HG03045 (cell line): ENCODE results near the gene SNX21.
A peak's percentile ranks its signal among the peaks of the same experiment; 100 is the strongest.

Source experiments
- ATAC-seq: cut with Tn5 transposase; IDR thresholded peaks from one replicate; pipeline ENCODE4 v1.9.1; 2021; ENCODE audit warnings: mild to moderate bottlenecking, moderate library complexity; ENCODE audit not compliant: unreplicated experiment

Gene SNX21

DNA sequence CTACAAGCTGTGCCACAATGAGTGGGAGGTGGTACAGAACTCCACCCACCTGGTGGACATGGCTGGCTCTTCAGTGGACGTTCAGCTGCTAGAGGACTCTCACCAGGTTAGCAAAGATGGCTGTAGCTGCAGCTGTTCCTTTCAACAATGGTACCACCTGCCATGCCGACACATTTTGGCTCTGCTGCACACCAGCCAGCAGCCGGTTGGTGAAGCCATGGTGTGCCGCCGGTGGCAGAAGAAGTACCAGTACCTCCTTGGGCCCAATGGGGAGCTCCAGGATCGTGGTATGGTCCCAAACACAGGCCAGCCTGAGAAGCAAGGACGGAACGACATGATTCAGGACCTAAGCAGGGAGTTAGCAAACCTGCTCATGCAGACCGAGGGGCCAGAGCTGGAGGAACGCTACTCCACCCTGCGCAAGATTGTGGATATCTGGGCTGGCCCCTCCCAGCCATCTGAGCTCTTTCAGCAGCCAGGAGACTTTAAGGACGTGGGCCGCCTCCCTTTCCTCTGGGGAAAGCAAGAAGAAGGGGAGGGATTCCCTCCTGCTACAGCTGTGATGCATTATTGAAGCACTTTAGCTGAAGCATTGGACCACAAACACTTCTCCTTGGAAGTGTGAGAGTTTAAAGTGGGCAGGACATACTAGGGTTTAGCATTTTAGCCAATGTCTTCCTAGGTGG lies 44.6 kb downstream of the SNX21 start:
- no peak for ATAC-seq

DNA sequence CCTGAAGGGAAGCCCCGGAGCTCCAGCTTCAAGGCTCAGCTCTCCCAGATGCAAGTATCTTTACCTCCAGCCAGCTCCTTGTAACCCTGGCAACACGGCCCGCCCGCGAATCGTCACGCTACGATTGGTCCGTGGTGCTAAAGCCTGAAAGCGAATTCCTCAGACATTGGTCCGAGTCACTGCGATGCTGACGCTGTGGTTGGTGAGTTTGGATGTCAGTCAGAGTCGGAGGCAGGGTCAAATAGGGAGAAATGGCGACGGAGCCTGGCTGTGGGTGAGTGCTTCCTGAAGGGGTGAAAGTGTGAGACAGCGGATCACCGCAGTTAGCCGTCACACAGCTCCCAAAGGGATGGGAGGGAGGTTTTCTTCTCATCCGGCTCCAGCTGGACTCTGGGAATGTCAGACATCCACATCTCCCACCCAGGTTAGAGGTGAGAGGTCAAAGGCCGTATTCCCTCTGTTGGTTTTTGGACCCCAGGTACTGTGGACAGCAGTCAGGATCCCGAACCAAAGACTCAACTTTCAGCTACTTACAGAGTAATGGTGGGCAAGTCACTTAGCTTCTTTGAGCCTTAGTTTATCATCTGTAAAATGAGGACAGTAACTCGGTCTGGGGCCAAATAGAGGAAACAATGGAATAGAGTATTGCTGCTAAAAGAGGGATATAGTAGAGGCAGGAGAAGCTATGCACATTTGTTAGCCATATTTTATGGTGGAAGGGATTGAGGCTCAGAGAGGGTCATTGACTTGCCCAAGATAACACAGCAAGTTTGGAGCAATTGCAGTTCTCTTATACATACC lies 47.6 kb downstream of the SNX21 start, which contains the start of gene ZSWIM1:
TSS of gene ZSWIM1 (plus strand) at position 240 of the 801 bp plus-strand sequence. CDS start 1,366 bp downstream, outside the sequence.
- ATAC-seq, result peak; percentile 97

DNA sequence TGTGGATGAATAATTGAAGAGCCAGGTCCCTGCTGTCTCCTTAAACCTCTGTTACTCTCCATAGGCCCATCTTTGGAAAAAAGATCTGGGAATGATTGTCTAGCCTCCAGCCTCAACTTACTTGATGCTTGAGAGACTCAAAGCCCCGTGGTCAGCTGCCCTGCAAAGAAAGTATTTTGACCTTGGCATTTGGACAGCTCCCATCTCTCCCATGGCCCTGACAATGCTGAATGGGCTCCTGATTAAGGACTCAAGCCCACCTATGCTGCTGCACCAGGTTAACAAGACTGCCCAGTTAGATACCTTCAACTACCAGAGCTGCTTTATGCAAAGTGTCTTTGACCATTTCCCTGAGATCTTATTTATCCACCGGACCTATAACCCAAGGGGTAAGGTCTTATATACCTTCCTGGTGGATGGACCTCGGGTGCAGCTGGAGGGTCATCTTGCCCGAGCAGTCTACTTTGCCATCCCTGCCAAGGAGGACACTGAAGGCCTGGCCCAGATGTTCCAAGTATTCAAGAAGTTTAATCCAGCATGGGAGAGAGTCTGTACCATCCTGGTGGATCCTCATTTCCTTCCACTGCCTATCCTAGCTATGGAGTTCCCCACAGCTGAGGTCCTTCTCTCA lies 49.0 kb downstream of the SNX21 start:
- ATAC-seq, result no peak

DNA sequence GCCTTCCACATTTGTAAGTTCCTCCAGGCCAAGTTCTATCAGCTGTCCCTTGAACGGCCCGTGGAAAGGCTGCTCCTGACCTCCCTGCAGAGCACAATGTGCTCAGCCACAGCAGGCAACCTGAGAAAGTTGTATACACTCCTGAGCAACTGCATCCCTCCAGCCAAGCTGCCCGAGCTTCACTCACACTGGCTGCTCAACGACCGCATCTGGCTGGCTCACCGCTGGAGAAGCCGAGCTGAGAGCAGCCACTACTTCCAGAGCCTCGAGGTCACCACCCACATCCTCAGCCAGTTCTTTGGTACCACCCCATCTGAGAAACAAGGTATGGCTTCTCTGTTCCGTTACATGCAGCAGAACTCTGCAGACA lies 49.5 kb downstream of the SNX21 start:
- no peak for ATAC-seq

DNA sequence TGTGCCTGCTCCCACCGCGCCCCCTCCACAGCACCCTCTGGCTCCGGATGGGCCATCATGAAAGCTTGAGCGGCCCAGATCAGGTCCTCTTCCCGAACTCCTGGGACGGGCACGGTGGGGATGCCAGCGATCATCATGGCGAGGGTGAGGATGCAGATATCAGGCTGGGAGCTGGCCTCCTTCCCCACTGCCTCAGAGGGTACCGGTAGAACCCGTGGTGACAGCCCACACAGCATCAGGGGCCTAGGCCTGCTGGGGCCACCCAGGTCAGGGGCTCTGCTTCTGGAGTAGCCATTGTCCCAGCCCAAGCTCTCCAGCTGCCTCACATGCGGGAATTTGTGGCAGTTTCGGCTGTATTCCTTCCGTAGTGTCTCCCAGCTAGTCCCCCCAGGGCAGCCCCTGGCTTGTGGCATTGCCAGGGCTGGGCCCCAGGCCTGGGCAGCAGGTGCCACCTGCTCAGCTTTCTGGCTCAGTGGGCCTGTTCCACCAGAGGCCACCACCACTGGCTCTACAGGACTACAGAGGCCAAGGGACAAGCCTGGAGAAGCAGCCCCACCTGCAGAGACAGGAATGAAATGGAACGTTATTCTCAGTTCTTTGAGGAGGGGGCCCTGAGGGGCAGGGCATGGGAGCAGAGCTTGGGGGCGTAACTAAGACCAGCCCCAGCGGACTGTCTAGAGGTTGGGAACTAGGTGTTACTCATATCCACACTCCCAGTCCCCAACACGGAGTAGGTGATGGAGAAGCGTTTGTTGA lies 53.2 kb downstream of the SNX21 start:
- no peak for ATAC-seq

DNA sequence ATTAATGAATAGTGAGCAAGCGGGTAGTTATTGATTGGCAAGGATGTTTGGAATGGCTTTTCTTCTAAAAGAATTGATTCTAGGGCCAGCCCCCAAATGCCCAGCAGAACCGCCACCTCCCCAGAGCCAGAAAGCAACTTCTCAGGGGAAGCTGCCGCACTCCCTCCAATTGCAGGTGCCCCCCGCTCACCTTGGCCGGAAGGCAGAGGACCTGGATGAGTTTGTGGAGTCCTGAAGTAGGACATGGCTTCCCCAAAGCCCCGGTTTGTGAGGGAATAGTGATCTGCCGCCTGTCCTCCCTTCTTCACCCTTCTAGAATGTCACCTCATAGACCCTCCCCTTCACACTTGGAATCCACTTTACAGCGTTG lies 53.7 kb downstream of the SNX21 start, which contains the start of gene SPATA25:
TSS of gene SPATA25 (minus strand) at position 277 of the 370 bp plus-strand sequence. CDS start at position 245, 32 bp downstream.
- no peak for ATAC-seq

DNA sequence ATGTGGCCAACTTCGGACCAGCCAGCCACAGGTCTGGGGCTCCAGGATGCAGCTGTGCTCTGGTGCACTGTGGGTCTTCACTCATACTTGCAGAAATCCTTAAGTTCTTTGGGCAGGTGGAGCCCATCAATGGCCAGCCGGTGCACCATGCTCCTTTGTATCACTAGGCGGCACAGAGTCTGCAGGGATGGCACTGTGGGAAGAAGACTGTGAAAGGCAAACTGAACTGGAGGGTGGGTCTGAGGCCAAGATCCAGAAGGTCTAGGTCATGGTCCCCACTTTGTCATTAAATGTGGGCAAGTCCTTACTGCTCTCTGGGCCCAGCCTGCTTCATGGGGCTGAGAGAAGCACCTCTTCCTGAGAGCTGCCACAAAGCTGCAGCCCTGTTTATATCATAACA lies 55.1 kb downstream of the SNX21 start:
- no peak for ATAC-seq

DNA sequence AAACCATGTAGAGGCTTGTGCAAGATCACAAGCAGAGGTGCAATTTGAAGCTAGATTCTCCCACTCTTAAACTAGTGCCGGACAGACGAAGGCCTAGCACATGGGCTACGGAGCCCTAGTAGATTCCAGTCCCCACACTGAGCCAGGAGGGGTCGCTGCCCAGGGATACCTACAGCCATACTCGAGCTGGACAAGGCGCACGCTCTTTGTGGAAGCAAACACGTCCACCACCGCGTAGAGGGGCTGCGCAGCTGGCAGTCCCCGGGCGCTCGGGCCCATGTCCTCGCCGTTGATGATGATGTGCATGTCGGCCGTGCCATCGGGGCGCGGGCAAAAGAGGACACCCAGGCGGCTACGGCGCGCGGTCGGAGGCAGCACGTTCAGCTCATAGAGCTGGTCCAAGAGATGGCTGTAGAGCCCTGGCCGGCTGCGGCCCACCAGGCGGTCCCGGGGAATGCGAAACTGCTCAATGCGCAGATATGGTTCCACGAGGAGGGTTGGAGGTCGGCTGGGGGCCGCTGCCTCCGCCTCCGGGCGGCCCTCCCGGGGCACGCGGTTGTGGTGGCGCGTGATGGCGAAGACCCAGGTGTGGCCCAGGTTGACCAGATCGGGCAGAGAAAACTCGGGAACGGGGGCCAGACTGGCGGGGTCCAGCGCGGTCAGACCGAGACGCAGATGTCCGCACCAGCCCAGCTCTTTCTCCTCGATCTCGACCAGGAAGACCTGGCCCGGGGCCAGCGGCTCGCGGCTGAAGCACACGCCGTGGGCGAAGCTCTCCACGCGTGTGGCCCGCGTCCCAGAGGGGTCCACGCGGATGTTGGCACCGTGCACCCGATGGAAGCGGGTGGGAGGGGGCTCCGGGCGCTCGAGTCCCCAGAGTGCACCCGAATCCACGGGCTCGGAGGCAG lies 56.7 kb downstream of the SNX21 start:
- peak; percentile 21 for ATAC-seq

DNA sequence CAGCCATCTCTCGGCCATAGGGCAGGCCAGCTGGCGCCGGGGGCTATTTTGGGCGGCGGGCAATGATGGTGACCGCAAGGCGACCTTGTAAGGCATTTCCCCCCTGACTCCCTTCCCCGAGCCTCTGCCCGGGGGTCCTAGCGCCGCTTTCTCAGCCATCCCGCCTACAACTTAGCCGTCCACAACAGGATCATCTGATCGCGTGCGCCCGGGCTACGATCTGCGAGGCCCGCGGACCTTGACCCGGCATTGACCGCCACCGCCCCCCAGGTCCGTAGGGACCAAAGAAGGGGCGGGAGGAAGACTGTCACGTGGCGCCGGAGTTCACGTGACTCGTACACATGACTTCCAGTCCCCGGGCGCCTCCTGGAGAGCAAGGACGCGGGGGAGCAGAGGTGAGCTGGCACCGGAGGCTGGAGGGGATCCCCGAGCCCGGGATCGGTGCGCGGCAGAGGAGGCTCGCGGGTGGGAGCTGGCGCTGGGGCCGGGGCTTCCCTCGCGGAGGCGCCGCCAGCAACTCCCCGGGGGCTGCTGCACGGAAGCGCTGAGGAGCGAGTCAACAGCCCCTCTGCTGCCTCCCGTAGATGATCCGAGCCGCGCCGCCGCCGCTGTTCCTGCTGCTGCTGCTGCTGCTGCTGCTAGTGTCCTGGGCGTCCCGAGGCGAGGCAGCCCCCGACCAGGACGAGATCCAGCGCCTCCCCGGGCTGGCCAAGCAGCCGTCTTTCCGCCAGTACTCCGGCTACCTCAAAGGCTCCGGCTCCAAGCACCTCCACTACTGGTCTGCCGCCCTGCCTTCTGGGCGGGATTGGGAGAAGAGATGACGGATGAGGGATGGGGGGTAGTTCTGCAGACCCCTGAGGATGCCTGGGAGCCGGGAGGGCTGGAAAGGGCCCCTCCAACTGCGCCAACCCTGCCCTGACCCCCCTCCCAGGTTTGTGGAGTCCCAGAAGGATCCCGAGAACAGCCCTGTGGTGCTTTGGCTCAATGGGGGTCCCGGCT lies 57.7 kb downstream of the SNX21 start, which contains the start of the genes CTSA and NEURL2:
TSS of gene CTSA (plus strand) at position 351 of the 999 bp plus-strand sequence. CDS start at position 585, 234 bp downstream.
TSS of gene NEURL2 (minus strand) at position 224 of the 999 bp plus-strand sequence. CDS start at position 7, 217 bp downstream.
- ATAC-seq, result peak; percentile 77

DNA sequence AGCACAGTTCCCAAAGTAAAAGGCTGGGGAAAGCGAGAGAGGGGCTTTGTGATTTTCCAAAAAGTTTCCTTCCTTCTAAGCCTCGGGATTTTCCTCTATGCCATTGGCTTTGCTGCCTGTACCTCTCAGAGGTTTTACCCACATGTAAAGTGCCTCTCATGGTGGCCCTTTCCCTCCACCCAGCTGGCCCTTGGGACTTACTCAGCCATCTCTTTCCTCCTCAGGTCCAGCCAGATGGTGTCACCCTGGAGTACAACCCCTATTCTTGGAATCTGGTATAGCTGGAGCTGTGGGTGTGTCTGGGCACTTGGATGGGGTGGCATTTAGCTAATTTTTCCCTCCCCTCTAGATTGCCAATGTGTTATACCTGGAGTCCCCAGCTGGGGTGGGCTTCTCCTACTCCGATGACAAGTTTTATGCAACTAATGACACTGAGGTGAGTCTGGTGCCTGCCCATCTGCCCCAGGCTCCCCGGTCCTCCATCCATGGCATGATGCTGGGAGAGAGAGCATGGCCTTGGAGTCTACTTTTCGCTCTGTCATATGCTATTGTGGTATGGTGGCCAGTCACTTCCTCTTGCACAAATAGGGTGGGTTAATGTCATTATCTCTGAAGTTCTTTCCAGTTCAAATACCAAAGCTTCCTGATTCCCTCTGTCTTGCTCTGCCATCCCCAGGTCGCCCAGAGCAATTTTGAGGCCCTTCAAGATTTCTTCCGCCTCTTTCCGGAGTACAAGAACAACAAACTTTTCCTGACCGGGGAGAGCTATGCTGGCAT lies 58.6 kb downstream of the SNX21 start:
- no peak for ATAC-seq
